ENCODE data around the gene HIVEP3.

DNA sequence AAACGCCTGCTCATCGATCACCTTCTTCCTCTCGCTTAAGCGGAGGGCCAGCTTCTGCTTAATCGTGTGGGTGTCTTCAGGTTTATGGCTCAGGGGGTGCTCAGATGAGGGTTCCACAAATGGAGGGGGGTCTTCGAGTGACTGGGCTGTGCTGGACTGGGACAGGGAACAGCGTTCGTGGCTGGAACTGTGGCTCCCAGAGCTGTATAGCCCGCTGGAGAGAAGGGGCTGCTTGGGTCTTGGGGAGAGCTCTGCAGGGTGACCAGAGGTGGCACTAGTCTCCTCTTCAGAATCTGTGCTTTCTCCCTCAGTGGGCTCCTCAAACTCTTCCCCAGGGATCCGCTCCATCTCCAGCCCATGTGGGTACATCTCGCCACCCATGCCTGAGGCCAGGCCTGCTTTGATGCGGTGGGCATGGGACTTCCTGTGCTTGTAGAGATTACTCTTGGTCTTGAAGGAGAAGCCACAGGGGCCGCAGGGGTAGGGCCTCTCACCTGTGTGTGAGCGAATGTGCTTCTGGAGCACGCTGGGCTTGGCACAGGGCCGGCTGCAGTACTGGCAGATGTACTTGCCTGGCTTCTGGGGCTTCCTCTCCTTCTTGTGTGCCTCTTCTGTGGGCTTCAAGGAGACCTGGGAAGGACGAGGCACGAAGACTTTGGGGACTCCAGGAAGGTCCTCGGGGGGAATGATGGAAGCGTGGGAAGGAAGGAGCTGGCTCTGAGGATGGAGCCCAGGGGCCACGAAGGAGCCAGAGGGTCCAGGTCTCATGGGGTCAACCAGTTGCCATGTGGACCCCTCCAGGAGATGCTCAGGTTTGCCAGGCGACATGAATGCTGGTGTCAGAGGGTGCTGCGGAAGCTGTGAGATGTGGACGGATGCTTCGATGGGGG is 334.8 kb downstream of the HIVEP3 start:
- no peak for TF ChIP-seq EZH2 (IDR thresholded peaks at IDR 0.05; ENCODE audit: borderline replicate concordance, low read depth, low read length, severe bottlenecking)
- TF ChIP-seq CTCF (IDR thresholded peaks at IDR 0.05; ENCODE audit: borderline replicate concordance, extremely low read depth, low read length, poor library complexity, severe bottlenecking) = peak; percentile 24

Data from DND-41 (cell line).